Stomach (tissue), 9 donors: Measurements from ENCODE around the gene KIAA0040. TPM values are rescaled to one million over a fixed set of nuclear protein-coding genes. Genes with fewer than 3 reads are reported as not detected.

Experiments
- DNase-seq, 2 donors: peaks; one replicate each; pipeline versions ENCODE4 v3.0.0 to v3.0.0-alpha.2; 2013 to 2019
- H3K27ac ChIP-seq, 5 donors: fragments of 200-600 bp in 4 of 5; sonication (generic) in 4 of 5; one replicate each; pipeline ENCODE4 v1.5.1; 2013 to 2019; ENCODE audit warnings: mild to moderate bottlenecking in 1 of 5, moderate library complexity in 1 of 5
- H3K27me3 ChIP-seq, 3 donors: fragments of 200-600 bp; sonication (generic); one replicate each; pipeline ENCODE4 v1.5.1; 2017 to 2019; ENCODE audit warnings: mixed run types in 1 of 3
- H3K36me3 ChIP-seq, 4 donors: fragments of 200-600 bp; sonication (generic); 1 replicate in 3 of 4; 2 replicates in 1 of 4; pipeline ENCODE4 v1.5.1; 2016 to 2019
- H3K4me1 ChIP-seq, 4 donors: fragments of 200-600 bp; sonication (generic); one replicate each; pipeline ENCODE4 v1.5.1; 2016 to 2019
- H3K4me3 ChIP-seq, 4 donors: fragments of 200-600 bp; sonication (generic) in 3 of 4; one replicate each; pipeline ENCODE4 v1.5.1; 2016 to 2019; ENCODE audit warnings: mild to moderate bottlenecking in 1 of 4
- H3K9me3 ChIP-seq, 4 donors: fragments of 200-600 bp; sonication (generic); one replicate each; pipeline ENCODE4 v1.5.1; 2016 to 2019
- CTCF ChIP-seq, 7 experiments: fragments of 450-650 bp in 4 of 7; fragments of 200-600 bp in 3 of 7; sonication (generic) in 3 of 7; IDR thresholded peaks; one replicate each; pipeline ENCODE4 v1.5.1; 2016 to 2019; ENCODE audit warnings: antibody characterized with exemption in 7 of 7, control low read depth in 2 of 7, mild to moderate bottlenecking in 1 of 7
- EP300 ChIP-seq: sonication (generic); formaldehyde crosslinking; IDR thresholded peaks from one replicate; pipeline ENCODE4 v1.6.1; 2017; ENCODE audit warnings: antibody characterized with exemption
- POLR2A ChIP-seq, 4 donors: fragments of 450-650 bp; IDR thresholded peaks; one replicate each; pipeline ENCODE4 v1.6.1; 2016; ENCODE audit warnings: antibody characterized with exemption in 4 of 4, control low read depth in 2 of 4, mild to moderate bottlenecking in 1 of 4, moderate library complexity in 1 of 4
- POLR2AphosphoS5 ChIP-seq, 3 donors: sonication (generic); formaldehyde crosslinking; IDR thresholded peaks; one replicate each; pipeline ENCODE4 v1.6.1; 2016; ENCODE audit warnings: antibody characterized with exemption in 3 of 3
- WGBS, 5 donors: extraction: QIAGEN DNeasy Blood & Tissue Kit in 3 of 5; methylation state at CpG; one replicate each; pipeline versions ENCODE4 v1.1.5 to v1.1.7; 2013 to 2018; 5-methylcytosine and 5-hydroxymethylcytosine counted together
- intact Hi-C: fragments of 100-400 bp; cut with DNase I; formaldehyde crosslinking; loops from one replicate; pipeline ENCODE4 v1.15.1; 2023; ENCODE audit warnings: low total_unique reads
- polyA plus RNA-seq, 3 donors: library from polyadenylated mRNA; stranded (reverse); fragments of 200-250 nt; gene quantifications; one replicate each; pipeline ENCODE4 v1.2.3, GENCODE V29; 2013
- total RNA-seq, 5 donors: library from RNA; depleted of rRNA; stranded (reverse); fragments of >200 nt; gene quantifications; one replicate each; pipeline versions ENCODE4 v1.1.0 to v1.2.3, GENCODE V29; 2014 to 2016
- donor health status: healthy with polysubstance abuse.
- donor health status: Bipolar disorder and iron deficiency.
- donor health status: healthy.

KIAA0040 gene
- total and polyA plus RNA-seq, 8 donors = 4.1 to 36.8 (median 14.8) TPM

DNA sequence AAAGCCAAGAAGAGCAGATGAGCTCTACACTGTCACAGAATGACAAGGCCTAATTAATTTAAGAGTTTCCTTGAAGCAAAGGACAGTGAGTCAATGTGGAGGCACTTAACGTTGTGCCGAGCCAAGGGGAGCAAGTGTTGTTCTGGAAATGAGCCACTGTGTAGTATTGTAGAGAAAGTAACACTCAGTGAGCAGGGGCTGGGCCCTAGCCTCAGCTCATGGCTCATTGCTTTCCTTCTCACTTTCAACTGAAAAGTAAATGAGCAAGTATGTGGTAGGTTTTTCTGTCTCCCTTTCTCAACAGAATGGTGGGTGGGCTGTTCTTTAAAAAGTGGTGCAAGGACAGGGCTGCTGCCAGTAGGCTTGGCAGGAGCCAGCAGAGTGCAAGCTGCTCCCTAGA, 11.8 kb upstream of the KIAA0040 start:
- Histone ChIP-seq H3K27ac (no peak overlapping the region), H3K27me3 (no peaks in the 10 kb centered on the region), H3K36me3 (no peaks in the 10 kb centered on the region), H3K4me3 (no peak overlapping the region), H3K4me1 (peaks cover 0 to 29% (median 16%) of the 10 kb centered on the region in 4 donors), H3K9me3 (no peaks in the 10 kb centered on the region)
- TF ChIP-seq CTCF (IDR thresholded peaks at IDR 0.05) (no peak), POLR2AphosphoS5 (IDR thresholded peaks at IDR 0.05) (peak in 1 of 3 donors; percentile 20), EP300 (no peak), POLR2A (IDR thresholded peaks at IDR 0.05) (no peak)
- peak in 1 of 2 donors; percentile 30 for DNase-seq
- WGBS, 5 donors = 44 to 75% (median 54%) methylated on average over 2 of the region's 2 CpGs
- intact Hi-C loops = no loop called here

- Histone ChIP-seq H3K36me3 (no peaks in the 10 kb centered on the region), H3K27ac (no peak overlapping the region), H3K9me3 (no peaks in the 10 kb centered on the region), H3K4me3 (no peak overlapping the region), H3K27me3 (no peaks in the 10 kb centered on the region), H3K4me1 (peaks cover 0 to 29% (median 16%) of the 10 kb centered on the region in 4 donors)
- no peak for DNase-seq
- 80 to 94% (median 89%) methylated on average over 5 of the region's 5 CpGs for WGBS, 5 donors
- intact Hi-C loops = no loop called here
- no peak for TF ChIP-seq POLR2A (IDR thresholded peaks at IDR 0.05)
- no peak for TF ChIP-seq EP300
- TF ChIP-seq POLR2AphosphoS5 (IDR thresholded peaks at IDR 0.05) = no peak
- no peak for TF ChIP-seq CTCF (IDR thresholded peaks at IDR 0.05)
These were observed 11.0 kb upstream of the KIAA0040 start for GRCh38 chr1:175203570-175204068.

GRCh38 chr1:175200678-175201521, 8.3 kb upstream of the KIAA0040 start:
- Histone ChIP-seq H3K27me3 (no peaks in the 10 kb centered on the region), H3K4me3 (no peak overlapping the region), H3K27ac (peak overlapping the region; percentile 48 to 82 (median 70)), H3K4me1 (peaks cover 0 to 29% (median 16%) of the 10 kb centered on the region in 4 donors), H3K9me3 (no peaks in the 10 kb centered on the region), H3K36me3 (no peaks in the 10 kb centered on the region)
- WGBS, 5 donors = 21 to 52% (median 36%) methylated on average over 7 of the region's 7 CpGs
- TF ChIP-seq CTCF (IDR thresholded peaks at IDR 0.05) (no peak), POLR2AphosphoS5 (IDR thresholded peaks at IDR 0.05) (no peak), EP300 (no peak), POLR2A (IDR thresholded peaks at IDR 0.05) (no peak)
- intact Hi-C loops = no loop called here
- DNase-seq = peak in 1 of 2 donors; percentile 82

GRCh38 chr1:175198332-175198731, 5.8 kb upstream of the KIAA0040 start:
- H3K36me3 ChIP-seq = no peaks in the 10 kb centered on the region
- H3K27ac ChIP-seq = no peak overlapping the region
- intact Hi-C loops = no loop called here
- TF ChIP-seq EP300 (no peak), POLR2AphosphoS5 (IDR thresholded peaks at IDR 0.05) (no peak), POLR2A (IDR thresholded peaks at IDR 0.05) (no peak), CTCF (IDR thresholded peaks at IDR 0.05) (no peak)
- no peak for DNase-seq
- no peaks in the 10 kb centered on the region for H3K9me3 ChIP-seq
- peaks cover 4 to 27% (median 19%) of the 10 kb centered on the region in 4 donors for H3K4me1 ChIP-seq
- no peak overlapping the region for H3K4me3 ChIP-seq
- no peaks in the 10 kb centered on the region for H3K27me3 ChIP-seq
